Measurements from ENCODE around the gene CEP128.

DNA sequence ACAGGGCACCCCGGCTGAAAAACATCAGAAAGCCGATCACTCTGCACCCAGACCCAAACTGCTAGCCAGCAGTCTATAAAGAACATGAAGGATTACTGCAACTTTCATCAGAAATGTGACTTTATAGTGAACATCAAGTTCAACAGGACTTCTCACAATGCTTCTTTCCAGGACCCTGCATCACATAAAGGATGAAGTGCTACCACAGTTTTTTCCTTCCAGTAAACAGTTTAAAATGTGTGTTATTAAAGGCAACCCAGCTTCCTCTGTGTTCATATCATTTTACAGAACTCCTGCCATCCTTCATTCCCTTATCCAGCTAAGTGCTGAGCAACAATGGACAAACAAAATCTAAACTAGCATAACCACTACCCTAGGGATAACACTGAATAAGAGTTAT is 449.9 kb downstream of the CEP128 start:
- no peak for TF ChIP-seq POLR2A (IDR thresholded peaks at IDR 0.05; ENCODE audit: low read depth)
- no peak for TF ChIP-seq EP300 (IDR thresholded peaks at IDR 0.05)
